ENCODE measurements around the gene HLA-DPA1. TPM values are rescaled to one million over a fixed set of nuclear protein-coding genes. Genes with fewer than 3 reads are reported as not detected.

The HLA-DPA1 gene
- total RNA-seq, 4 donors from 2014 or later, result 21.1 to 101 (median 91.3) TPM

DNA sequence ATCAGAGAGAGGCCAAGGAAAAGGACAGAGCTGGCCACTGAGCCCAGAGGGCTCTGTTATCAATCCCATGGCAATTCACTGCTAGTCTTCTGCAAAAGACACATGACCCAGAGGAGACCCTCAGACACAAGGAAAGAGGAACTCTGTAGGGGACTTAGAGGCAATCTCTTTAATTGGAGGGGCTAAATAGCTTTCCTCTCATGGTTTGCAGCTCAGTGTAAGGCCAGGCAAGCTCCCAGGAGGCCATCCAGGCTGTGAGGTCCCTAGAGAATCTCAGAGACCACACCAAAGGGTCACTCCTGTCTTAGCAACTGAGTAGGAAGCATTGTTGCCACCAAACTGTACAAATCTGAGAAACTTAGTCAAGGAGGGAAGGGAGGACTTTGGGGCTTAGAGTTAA, 54.1 kb downstream of the HLA-DPA1 start:
- Histone ChIP-seq H3K4me3 (peak overlapping the region; percentile 29), H3K27ac (peak overlapping the region; percentile 70)

DNA sequence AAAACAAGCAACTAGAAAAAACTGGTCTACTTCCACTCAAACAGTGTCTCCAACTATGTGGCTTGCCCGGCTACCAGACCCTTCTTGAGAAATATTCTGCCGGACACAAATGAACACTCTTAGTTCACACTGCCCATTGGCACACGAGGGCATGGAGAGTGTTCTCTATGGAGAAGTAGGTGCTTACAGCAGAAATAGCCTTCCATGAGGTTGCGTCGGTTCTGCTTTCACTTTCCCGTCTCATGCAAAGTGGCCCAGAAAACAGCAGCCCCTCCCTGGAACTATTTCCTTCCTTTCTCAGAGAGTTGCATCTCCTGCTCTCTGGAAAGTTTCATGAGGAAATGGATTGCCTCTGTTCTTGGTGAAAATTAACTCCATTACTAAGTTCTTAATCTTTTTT, 54.5 kb downstream of the HLA-DPA1 start:
- Histone ChIP-seq H3K27me3 (peaks cover 6% of the 10 kb centered on the region), H3K4me1 (peaks cover 8% of the 10 kb centered on the region), H3K4me3 (peak overlapping the region; percentile 29), H3K36me3 (no peaks in the 10 kb centered on the region), H3K9me3 (no peaks in the 10 kb centered on the region), H3K27ac (peak overlapping the region; percentile 70)
- TF ChIP-seq POLR2A (IDR thresholded peaks at IDR 0.05) (no peak), POLR2AphosphoS5 (IDR thresholded peaks at IDR 0.05) (peak in 1 of 3 donors; percentile 75), EP300 (IDR thresholded peaks at IDR 0.05) (no peak)
- TF ChIP-seq, protein P1, sequence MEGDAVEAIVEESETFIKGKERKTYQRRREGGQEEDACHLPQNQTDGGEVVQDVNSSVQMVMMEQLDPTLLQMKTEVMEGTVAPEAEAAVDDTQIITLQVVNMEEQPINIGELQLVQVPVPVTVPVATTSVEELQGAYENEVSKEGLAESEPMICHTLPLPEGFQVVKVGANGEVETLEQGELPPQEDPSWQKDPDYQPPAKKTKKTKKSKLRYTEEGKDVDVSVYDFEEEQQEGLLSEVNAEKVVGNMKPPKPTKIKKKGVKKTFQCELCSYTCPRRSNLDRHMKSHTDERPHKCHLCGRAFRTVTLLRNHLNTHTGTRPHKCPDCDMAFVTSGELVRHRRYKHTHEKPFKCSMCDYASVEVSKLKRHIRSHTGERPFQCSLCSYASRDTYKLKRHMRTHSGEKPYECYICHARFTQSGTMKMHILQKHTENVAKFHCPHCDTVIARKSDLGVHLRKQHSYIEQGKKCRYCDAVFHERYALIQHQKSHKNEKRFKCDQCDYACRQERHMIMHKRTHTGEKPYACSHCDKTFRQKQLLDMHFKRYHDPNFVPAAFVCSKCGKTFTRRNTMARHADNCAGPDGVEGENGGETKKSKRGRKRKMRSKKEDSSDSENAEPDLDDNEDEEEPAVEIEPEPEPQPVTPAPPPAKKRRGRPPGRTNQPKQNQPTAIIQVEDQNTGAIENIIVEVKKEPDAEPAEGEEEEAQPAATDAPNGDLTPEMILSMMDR (IDR thresholded peaks at IDR 0.05), result no peak
- peak in 1 of 2 donors; percentile 79 for DNase-seq (ENCODE audit: low spot score in 2 of 2)
- WGBS, result 10% methylated on average over 6 of the region's 6 CpGs

More for the DNA sequence above, 54.1 kb downstream of the HLA-DPA1 start:
- Histone ChIP-seq H3K27me3 (peaks cover 2% of the 10 kb centered on the region), H3K36me3 (no peaks in the 10 kb centered on the region), H3K4me1 (peaks cover 8% of the 10 kb centered on the region), H3K9me3 (no peaks in the 10 kb centered on the region)
- TF ChIP-seq POLR2A (IDR thresholded peaks at IDR 0.05) (no peak), POLR2AphosphoS5 (IDR thresholded peaks at IDR 0.05) (no peak), EP300 (IDR thresholded peaks at IDR 0.05) (no peak)
- TF ChIP-seq, protein P1 (IDR thresholded peaks at IDR 0.05), result no peak
- DNase-seq (ENCODE audit: low spot score in 2 of 2), result no peak

DNA sequence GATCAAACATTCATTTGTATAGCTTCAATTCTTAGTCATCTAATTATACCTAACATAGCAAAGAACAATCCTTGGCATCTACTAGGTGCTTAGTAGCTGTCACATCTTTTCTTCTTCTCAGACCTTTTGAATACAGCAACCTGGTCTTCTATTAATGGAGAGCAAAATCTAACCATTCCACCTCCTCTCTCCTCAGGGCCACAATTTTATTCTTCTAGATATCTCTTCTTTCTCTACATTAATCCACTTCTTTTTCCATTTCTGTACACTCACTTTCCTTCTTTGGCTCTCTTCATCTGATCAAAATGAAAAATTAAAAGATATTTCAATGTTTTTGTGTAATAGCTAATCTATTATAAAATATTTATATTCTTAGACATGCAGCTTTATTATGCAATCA, 55.0 kb downstream of the HLA-DPA1 start:
- no peaks in the 10 kb centered on the region for H3K9me3 ChIP-seq

GRCh38 chr6:33017694-33018353, 55.6 kb downstream of the HLA-DPA1 start:
- no peak for DNase-seq (ENCODE audit: low spot score in 2 of 2)
- WGBS, result 82% methylated on average over 3 of the region's 3 CpGs
- H3K4me1 ChIP-seq, result peaks cover 8% of the 10 kb centered on the region
- H3K27me3 ChIP-seq, result peaks cover 15% of the 10 kb centered on the region
- H3K36me3 ChIP-seq, result no peaks in the 10 kb centered on the region
- H3K4me3 ChIP-seq, result no peak overlapping the region
- TF ChIP-seq POLR2A (IDR thresholded peaks at IDR 0.05), result no peak
- no peak for TF ChIP-seq POLR2AphosphoS5 (IDR thresholded peaks at IDR 0.05)
- TF ChIP-seq EP300 (IDR thresholded peaks at IDR 0.05), result no peak
- TF ChIP-seq, protein P1 (IDR thresholded peaks at IDR 0.05), result no peak
- peak overlapping the region; percentile 70 for H3K27ac ChIP-seq
- H3K9me3 ChIP-seq, result no peaks in the 10 kb centered on the region

More for the DNA sequence above, 55.0 kb downstream of the HLA-DPA1 start:
- DNase-seq (ENCODE audit: low spot score in 2 of 2), result no peak
- TF ChIP-seq, protein P1 (IDR thresholded peaks at IDR 0.05), result no peak
- TF ChIP-seq EP300 (IDR thresholded peaks at IDR 0.05) (no peak), POLR2AphosphoS5 (IDR thresholded peaks at IDR 0.05) (no peak), POLR2A (IDR thresholded peaks at IDR 0.05) (no peak)
- Histone ChIP-seq H3K27me3 (peaks cover 11% of the 10 kb centered on the region), H3K4me3 (peak overlapping the region; percentile 29), H3K27ac (peak overlapping the region; percentile 70), H3K4me1 (peaks cover 8% of the 10 kb centered on the region), H3K36me3 (no peaks in the 10 kb centered on the region)

GRCh38 chr6:33017018-33017417, 56.4 kb downstream of the HLA-DPA1 start:
- Histone ChIP-seq H3K27me3 (peaks cover 17% of the 10 kb centered on the region), H3K9me3 (no peaks in the 10 kb centered on the region), H3K27ac (no peak overlapping the region), H3K4me3 (no peak overlapping the region), H3K36me3 (no peaks in the 10 kb centered on the region), H3K4me1 (peaks cover 8% of the 10 kb centered on the region)
- no peak for DNase-seq (ENCODE audit: low spot score in 2 of 2)
- WGBS, result 70% methylated on average over 4 of the region's 4 CpGs
- TF ChIP-seq EP300 (IDR thresholded peaks at IDR 0.05) (no peak), POLR2AphosphoS5 (IDR thresholded peaks at IDR 0.05) (no peak), POLR2A (IDR thresholded peaks at IDR 0.05) (no peak)
- TF ChIP-seq, protein P1 (IDR thresholded peaks at IDR 0.05), result no peak

Measured in suprapubic skin (tissue), 4 donors.